SJCRH30 (cell line): ENCODE results near the gene RAB28. TPM values are rescaled to one million over a fixed set of nuclear protein-coding genes. Genes with fewer than 3 reads are reported as not detected.

Experiments
- DNase-seq, 2 experiments: peaks; one replicate each; pipeline ENCODE4 v3.0.0-alpha.2; 2015 to 2020
- H3K27ac ChIP-seq: fragments of 250-450 bp; sonication (Bioruptor Pico); 2 replicates; pipeline ENCODE4 v1.5.1; 2020; ENCODE audit warnings: mild to moderate bottlenecking, moderate library complexity
- H3K27me3 ChIP-seq: fragments of 250-450 bp; sonication (Bioruptor Pico); 2 replicates; pipeline ENCODE4 v1.5.1; 2020; ENCODE audit warnings: mild to moderate bottlenecking, moderate library complexity
- H3K36me3 ChIP-seq: fragments of 250-450 bp; sonication (Bioruptor Pico); 2 replicates; pipeline ENCODE4 v1.5.1; 2020; ENCODE audit warnings: mild to moderate bottlenecking, moderate library complexity
- H3K4me1 ChIP-seq: fragments of 250-450 bp; sonication (Bioruptor Pico); 2 replicates; pipeline ENCODE4 v1.5.1; 2020; ENCODE audit warnings: mild to moderate bottlenecking, moderate library complexity
- H3K4me3 ChIP-seq: fragments of 250-450 bp; sonication (Bioruptor Pico); 2 replicates; pipeline ENCODE4 v1.5.1; 2020; ENCODE audit warnings: mild to moderate bottlenecking, moderate library complexity
- H3K9me3 ChIP-seq: fragments of 250-450 bp; sonication (Bioruptor Pico); replicated peaks from 2 replicates; pipeline ENCODE4 v1.5.1; 2020; ENCODE audit warnings: mild to moderate bottlenecking, moderate library complexity
- total RNA-seq: library from RNA; depleted of rRNA; stranded (reverse); fragments of >200 nt; shearing (Covaris generic); gene quantifications from 2 replicates; pipeline ENCODE4 v1.2.3, GENCODE V29; 2014

RAB28 gene
- total RNA-seq, 1 experiment from 2014 or later = 40.2 TPM

DNA sequence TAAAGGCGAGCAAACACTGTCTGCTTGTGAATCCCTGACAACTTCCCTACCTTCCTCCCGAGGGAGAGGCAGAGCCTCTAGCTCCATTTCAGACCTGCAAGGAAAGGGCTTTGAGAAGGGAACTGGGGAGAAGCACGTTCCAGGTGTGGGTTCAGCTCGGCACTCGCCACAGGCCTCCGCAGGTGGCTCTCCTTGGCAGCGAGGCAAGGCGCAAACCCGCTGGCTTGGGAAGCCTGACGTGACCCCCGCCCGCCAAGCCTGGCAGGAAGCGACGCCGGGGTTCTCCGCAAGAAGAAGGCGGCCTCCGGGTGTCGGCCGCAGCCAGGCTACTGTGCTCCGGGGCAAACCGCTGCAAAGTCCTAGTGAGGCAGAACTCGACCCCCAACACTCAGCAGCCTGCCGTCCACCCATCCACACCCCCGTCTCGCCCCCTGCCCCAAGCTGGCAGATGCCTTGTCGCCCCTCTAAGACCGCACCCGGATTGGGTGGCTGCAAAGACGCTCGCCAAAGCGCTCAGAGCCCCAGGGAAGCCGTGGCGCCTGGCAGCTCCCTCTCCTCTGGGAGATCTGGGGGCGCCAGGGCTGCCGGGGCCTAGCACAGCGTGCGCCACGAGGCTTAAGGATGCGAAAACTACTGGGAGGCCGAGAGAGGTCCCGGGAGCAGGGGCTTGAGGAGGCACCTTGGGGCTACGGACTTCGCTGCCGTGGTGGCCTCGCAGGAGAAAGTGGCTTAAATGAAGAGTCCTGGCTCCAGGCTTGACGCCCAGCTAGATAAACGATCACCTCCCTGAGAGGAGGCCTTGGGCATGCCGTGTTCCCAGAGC is 38.4 kb upstream of the RAB28 start:
- H3K27me3 ChIP-seq = no peaks in the 10 kb centered on the region; the same call in 1 of the 2 replicates
- H3K36me3 ChIP-seq = no peaks in the 10 kb centered on the region
- no peak overlapping the region for H3K27ac ChIP-seq
- H3K4me1 ChIP-seq = peaks cover 13% of the 10 kb centered on the region
- no peak for DNase-seq
- H3K4me3 ChIP-seq = no peak overlapping the region
- no peaks in the 10 kb centered on the region; the same call in 1 of the 2 replicates for H3K9me3 ChIP-seq

- peaks cover 7% of the 10 kb centered on the region for H3K4me1 ChIP-seq
- H3K4me3 ChIP-seq = no peak overlapping the region
- H3K27me3 ChIP-seq = no peaks in the 10 kb centered on the region; the same call in 1 of the 2 replicates
- no peak overlapping the region for H3K27ac ChIP-seq
- H3K9me3 ChIP-seq = no peaks in the 10 kb centered on the region; the same call in 1 of the 2 replicates
- no peaks in the 10 kb centered on the region for H3K36me3 ChIP-seq
- DNase-seq = no peak
Observed at GRCh38 chr4:13521047-13521446, 36.9 kb upstream of the RAB28 start.

GRCh38 chr4:13516315-13516860 is 32.2 kb upstream of the RAB28 start:
- no peak for DNase-seq
- no peaks in the 10 kb centered on the region; the same call in 1 of the 2 replicates for H3K27me3 ChIP-seq
- H3K9me3 ChIP-seq = no peaks in the 10 kb centered on the region
- no peaks in the 10 kb centered on the region for H3K4me1 ChIP-seq
- H3K36me3 ChIP-seq = no peaks in the 10 kb centered on the region
- no peak overlapping the region for H3K27ac ChIP-seq
- H3K4me3 ChIP-seq = no peak overlapping the region

GRCh38 chr4:13515268-13515667 is 31.1 kb upstream of the RAB28 start:
- Histone ChIP-seq H3K4me3 (no peak overlapping the region), H3K36me3 (no peaks in the 10 kb centered on the region), H3K9me3 (no peaks in the 10 kb centered on the region), H3K27me3 (no peaks in the 10 kb centered on the region; the same call in 1 of the 2 replicates), H3K4me1 (no peaks in the 10 kb centered on the region), H3K27ac (no peak overlapping the region)
- no peak for DNase-seq

- H3K27me3 ChIP-seq = no peaks in the 10 kb centered on the region; the same call in 1 of the 2 replicates
- H3K4me3 ChIP-seq = no peak overlapping the region
Observed at GRCh38 chr4:13514722-13515121, 30.6 kb upstream of the RAB28 start.

DNA sequence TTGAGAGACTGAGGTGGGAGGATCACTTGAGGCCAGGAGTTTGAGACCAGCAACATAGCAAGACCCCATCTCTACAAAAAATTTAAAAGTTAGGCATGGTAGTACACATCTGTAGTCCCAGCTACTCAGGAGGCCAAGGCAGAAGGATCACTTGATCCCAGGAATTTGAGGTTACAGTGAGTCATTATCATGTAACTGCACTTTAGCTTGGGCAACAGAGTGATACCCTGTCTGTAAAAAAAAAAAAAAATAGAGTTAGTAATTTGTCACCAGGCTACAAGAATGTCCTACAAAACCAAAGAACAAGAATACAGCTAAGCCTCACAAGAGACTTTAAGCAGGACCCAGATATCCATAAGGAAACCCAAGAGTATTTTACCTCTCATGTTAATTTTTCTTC is 27.0 kb upstream of the RAB28 start:
- Histone ChIP-seq H3K9me3 (no peaks in the 10 kb centered on the region), H3K27ac (no peak overlapping the region), H3K4me3 (no peak overlapping the region), H3K4me1 (no peaks in the 10 kb centered on the region), H3K27me3 (no peaks in the 10 kb centered on the region), H3K36me3 (no peaks in the 10 kb centered on the region)
- no peak for DNase-seq

More at GRCh38 chr4:13514722-13515121, 30.6 kb upstream of the RAB28 start:
- Histone ChIP-seq H3K4me1 (no peaks in the 10 kb centered on the region), H3K27ac (no peak overlapping the region), H3K36me3 (no peaks in the 10 kb centered on the region), H3K9me3 (no peaks in the 10 kb centered on the region)
- no peak for DNase-seq

DNA sequence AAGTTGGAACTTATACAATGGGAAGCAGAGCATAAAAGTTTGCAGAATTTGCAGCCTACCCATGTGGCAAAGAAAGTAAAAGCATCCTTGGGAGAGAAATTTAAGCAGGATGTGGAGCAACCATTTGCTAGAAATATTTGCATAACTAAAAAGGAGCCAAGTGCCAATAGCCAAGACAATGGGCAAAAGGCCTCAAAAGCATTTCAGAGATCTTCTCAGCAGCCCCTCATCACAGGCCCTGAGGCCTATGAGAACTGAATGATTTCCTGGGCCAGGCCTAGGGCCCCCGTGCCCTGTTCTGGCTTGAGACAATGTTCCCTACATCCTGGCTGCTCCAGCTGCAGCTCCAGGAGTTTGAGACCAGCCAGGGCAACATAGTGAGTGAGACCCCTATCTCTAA is 25.3 kb upstream of the RAB28 start:
- no peak for DNase-seq
- H3K27ac ChIP-seq = no peak overlapping the region
- no peaks in the 10 kb centered on the region for H3K36me3 ChIP-seq
- no peaks in the 10 kb centered on the region for H3K4me1 ChIP-seq
- H3K27me3 ChIP-seq = no peaks in the 10 kb centered on the region
- H3K9me3 ChIP-seq = no peaks in the 10 kb centered on the region
- no peak overlapping the region for H3K4me3 ChIP-seq

GRCh38 chr4:13504374-13504773 is 20.2 kb upstream of the RAB28 start:
- Histone ChIP-seq H3K4me1 (no peaks in the 10 kb centered on the region), H3K4me3 (no peak overlapping the region), H3K27me3 (no peaks in the 10 kb centered on the region), H3K36me3 (no peaks in the 10 kb centered on the region), H3K9me3 (no peaks in the 10 kb centered on the region), H3K27ac (no peak overlapping the region)
- no peak for DNase-seq

GRCh38 chr4:13498469-13498868 is 14.3 kb upstream of the RAB28 start:
- Histone ChIP-seq H3K4me3 (no peak overlapping the region), H3K27ac (no peak overlapping the region), H3K36me3 (no peaks in the 10 kb centered on the region), H3K9me3 (no peaks in the 10 kb centered on the region), H3K27me3 (no peaks in the 10 kb centered on the region), H3K4me1 (no peaks in the 10 kb centered on the region)
- no peak for DNase-seq

DNA sequence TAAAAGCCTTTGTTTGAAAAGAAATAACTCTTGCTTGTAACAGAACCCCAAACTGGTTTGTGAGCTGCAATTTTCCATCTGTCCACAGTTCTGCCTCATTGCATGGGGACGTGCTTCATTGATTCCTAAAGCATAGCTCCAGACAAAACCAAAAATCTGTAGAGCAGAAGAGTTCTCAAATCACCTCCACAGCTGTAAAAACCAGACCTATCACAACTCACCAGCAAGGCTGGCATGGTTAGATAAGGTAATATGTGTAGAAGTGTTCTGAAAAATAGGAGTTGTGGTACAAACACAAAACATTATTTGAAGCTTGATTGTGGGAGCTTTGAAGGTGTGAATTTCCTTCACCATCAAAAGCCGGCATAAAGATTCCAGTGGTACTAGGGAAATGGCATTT is 12.5 kb upstream of the RAB28 start:
- no peaks in the 10 kb centered on the region for H3K4me1 ChIP-seq

GRCh38 chr4:13495753-13496152 is 11.6 kb upstream of the RAB28 start:
- H3K9me3 ChIP-seq = no peaks in the 10 kb centered on the region
- DNase-seq = no peak
- no peaks in the 10 kb centered on the region for H3K4me1 ChIP-seq
- no peak overlapping the region for H3K4me3 ChIP-seq
- H3K36me3 ChIP-seq = no peaks in the 10 kb centered on the region
- no peak overlapping the region for H3K27ac ChIP-seq
- H3K27me3 ChIP-seq = no peaks in the 10 kb centered on the region

More for the DNA sequence above, 12.5 kb upstream of the RAB28 start:
- H3K27ac ChIP-seq = no peak overlapping the region
- no peaks in the 10 kb centered on the region for H3K9me3 ChIP-seq
- H3K36me3 ChIP-seq = no peaks in the 10 kb centered on the region
- H3K4me3 ChIP-seq = no peak overlapping the region
- no peaks in the 10 kb centered on the region for H3K27me3 ChIP-seq
- DNase-seq = no peak

DNA sequence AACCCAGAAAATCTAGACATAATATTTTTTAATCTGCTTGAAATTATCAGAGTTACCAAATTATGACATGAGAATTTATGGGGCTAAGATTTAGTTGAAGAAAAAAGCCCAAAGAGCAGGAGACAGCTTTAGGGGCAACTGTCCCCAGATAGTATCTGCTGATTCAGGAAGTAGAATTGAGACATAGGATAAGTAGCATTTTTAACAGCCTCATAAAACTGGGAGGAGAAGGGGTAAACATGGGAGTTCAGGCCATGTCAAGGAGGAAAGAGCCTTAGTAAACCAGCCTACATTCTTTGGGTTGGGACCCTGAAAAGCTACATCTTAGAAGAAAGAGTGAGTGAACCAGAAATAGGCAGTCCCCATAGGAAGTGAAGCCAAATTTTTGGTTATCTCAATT is 9.7 kb upstream of the RAB28 start:
- H3K4me3 ChIP-seq = no peak overlapping the region
- H3K4me1 ChIP-seq = no peaks in the 10 kb centered on the region
- no peaks in the 10 kb centered on the region for H3K9me3 ChIP-seq
- H3K27ac ChIP-seq = no peak overlapping the region
- no peaks in the 10 kb centered on the region for H3K36me3 ChIP-seq
- DNase-seq = no peak
- no peaks in the 10 kb centered on the region for H3K27me3 ChIP-seq

DNA sequence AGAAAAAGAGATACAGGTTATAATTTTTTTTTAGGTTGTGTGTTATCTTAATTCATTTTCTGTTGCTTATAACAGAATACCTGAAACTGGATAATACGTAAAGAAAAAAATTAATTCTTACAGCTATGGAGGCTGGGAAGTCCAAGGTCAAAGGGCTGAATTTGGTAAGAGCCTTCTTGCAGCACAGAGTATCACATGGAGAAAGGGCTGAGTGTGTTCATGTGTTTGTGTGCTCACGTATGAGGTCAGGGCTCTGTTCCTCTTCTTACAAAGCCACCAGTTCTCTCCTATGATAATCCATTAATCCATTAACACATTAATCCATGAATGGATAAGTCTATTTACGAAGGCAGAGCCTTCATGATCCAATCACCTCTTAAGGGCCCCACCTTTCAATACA is 8.6 kb upstream of the RAB28 start:
- no peaks in the 10 kb centered on the region for H3K27me3 ChIP-seq

GRCh38 chr4:13484749-13485221 is 645 bp upstream of the RAB28 start:
- no peaks in the 10 kb centered on the region for H3K36me3 ChIP-seq
- peak overlapping the region; percentile 75 for H3K4me3 ChIP-seq
- DNase-seq = no peak
- H3K4me1 ChIP-seq = peaks cover 10% of the 10 kb centered on the region; the same call in 1 of the 2 replicates
- H3K27ac ChIP-seq = peak overlapping the region; percentile 96
- no peaks in the 10 kb centered on the region for H3K9me3 ChIP-seq
- no peaks in the 10 kb centered on the region for H3K27me3 ChIP-seq

More for the DNA sequence above, 8.6 kb upstream of the RAB28 start:
- Histone ChIP-seq H3K9me3 (no peaks in the 10 kb centered on the region), H3K4me1 (no peaks in the 10 kb centered on the region), H3K27ac (no peak overlapping the region), H3K4me3 (no peak overlapping the region), H3K36me3 (no peaks in the 10 kb centered on the region)
- DNase-seq = no peak

DNA sequence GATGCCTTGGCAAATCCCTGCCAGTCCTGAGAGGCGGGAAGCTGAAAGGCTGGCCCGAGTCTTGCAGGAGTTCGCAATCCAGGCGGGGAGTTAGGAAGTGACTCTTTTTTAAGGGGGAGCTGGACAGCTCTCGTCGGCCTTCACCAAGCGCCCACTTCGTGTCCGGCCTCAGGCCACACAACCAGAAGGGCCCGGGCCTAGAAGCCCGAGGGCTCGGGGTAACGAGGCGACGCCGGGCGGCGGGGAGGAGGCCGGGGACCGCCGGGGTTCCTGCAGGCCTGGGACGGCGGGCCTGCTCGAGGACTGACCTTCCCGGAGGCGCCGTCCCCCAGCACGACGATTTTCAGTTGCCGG is 395 bp downstream of the RAB28 start:
- no peaks in the 10 kb centered on the region for H3K9me3 ChIP-seq
- DNase-seq = peak; percentile 63 to 73
- H3K27me3 ChIP-seq = no peaks in the 10 kb centered on the region
- H3K4me3 ChIP-seq = peak overlapping the region; percentile 75
- peaks cover 10% of the 10 kb centered on the region; the same call in 1 of the 2 replicates for H3K4me1 ChIP-seq
- peak overlapping the region; percentile 96 for H3K27ac ChIP-seq
- no peaks in the 10 kb centered on the region; the same call in 1 of the 2 replicates for H3K36me3 ChIP-seq
